ENCODE measurements around the gene AATF. TPM values are rescaled to one million over a fixed set of nuclear protein-coding genes. Genes with fewer than 3 reads are reported as not detected.
A peak's percentile ranks its signal among the peaks of the same experiment; 100 is the strongest.

The AATF gene
- total and polyA plus RNA-seq, 2 experiments from 2014 or later: 35.6 to 48.1 TPM

DNA sequence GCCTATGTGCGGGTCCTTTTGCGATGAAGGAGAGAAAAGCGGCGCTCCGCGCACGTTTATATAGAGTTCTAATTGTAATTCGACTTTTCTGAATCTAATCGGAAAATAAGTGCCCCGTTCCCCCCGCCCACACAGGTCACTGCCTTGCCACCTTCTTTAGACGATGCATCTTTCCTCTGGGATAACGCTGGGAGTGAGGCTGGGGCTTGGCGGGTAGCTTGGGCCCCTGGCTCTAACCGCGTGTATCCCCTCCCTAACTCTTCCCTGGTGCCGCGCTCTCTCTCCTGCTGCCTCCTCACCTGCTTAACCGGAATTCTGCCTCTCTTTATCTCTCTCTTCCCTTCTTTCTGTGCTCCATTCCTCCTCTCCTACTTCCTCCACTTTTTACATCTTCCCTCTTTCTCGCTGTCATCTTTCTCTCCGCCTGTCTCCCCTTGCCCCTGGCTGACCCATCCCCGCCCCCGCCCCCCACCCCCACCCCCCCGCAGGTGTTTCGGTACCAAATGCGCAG, 8.9 kb upstream of the AATF start:
- no peaks in the 10 kb centered on the region for H4K20me1 ChIP-seq (ENCODE audit: insufficient read depth)
- H3K4me1 ChIP-seq (ENCODE audit: insufficient read depth): no peaks in the 10 kb centered on the region
- no peak overlapping the region for H3K9ac ChIP-seq
- DNase-seq: no peak
- in situ Hi-C loops (cut with MboI): no loop called here
- H3K36me3 ChIP-seq (ENCODE audit: low read depth): no peaks in the 10 kb centered on the region
- TF ChIP-seq EZH2phosphoT487 (IDR thresholded peaks at IDR 0.05; ENCODE audit: insufficient read depth, low read depth): no peak
- TF ChIP-seq EZH2 (IDR thresholded peaks at IDR 0.05; ENCODE audit: insufficient read depth, poor library complexity, severe bottlenecking): no peak
- H3K27me3 ChIP-seq (replicated peaks; ENCODE audit: insufficient read depth): peaks cover 96% of the 10 kb centered on the region
- no peaks in the 10 kb centered on the region for H3K9me2 ChIP-seq (ENCODE audit: insufficient read depth)
- 4 to 5% methylated on average over 26 of the region's 26 CpGs for WGBS, 2 experiments (ENCODE audit: low coverage in 1 of 2, low lambda C conversion rate in 2 of 2, missing lambda C conversion rate in 2 of 2)
- no peaks in the 10 kb centered on the region for H3K9me3 ChIP-seq (ENCODE audit: low read depth)
- H3K4me3 ChIP-seq: no peak overlapping the region
- H3F3A ChIP-seq (ENCODE audit: insufficient read depth): no peaks in the 10 kb centered on the region
- H3K27ac ChIP-seq: no peak overlapping the region
- no peaks in the 10 kb centered on the region for H3K79me2 ChIP-seq (ENCODE audit: insufficient read depth)
- H2AFZ ChIP-seq: no peak overlapping the region
- no peak overlapping the region for H3K4me2 ChIP-seq (ENCODE audit: unreplicated experiment)

DNA sequence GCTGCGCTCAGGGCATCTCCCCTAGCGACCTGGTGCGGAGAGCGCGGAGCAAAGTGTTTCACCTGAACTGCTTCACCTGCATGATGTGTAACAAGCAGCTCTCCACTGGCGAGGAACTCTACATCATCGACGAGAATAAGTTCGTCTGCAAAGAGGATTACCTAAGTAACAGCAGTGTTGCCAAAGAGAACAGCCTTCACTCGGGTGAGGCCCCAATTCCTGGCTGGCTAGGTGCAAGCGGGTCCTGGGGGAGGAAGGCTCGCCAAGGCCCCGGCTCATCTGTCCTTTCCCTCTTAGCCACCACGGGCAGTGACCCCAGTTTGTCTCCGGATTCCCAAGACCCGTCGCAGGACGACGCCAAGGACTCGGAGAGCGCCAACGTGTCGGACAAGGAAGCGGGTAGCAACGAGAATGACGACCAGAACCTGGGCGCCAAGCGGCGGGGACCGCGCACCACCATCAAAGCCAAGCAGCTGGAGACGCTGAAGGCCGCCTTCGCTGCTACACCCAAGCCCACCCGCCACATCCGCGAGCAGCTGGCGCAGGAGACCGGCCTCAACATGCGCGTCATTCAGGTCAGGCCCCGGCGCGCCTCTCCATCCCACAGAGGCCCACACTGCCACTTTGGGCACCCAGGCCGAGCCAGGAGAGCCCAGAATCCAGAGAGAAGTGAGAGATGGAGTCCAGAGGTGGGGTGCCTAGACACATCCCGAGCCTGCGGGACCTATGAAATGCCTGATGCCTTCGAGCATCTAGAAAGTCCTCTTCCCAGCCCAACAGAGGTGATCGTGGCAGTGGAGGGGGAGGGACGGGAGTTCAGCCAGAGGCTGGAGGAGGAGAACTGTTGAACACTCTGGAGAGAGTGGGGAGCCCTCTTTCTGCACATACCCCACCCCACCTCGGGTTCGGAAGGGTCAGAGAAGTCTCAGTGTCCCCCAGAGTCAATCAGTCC, 8.2 kb upstream of the AATF start:
- Histone ChIP-seq H3K4me3 (no peak overlapping the region), H3K4me1 (ENCODE audit: insufficient read depth) (no peaks in the 10 kb centered on the region), H3K27me3 (replicated peaks; ENCODE audit: insufficient read depth) (peaks cover 96% of the 10 kb centered on the region), H3K27ac (no peak overlapping the region), H3K4me2 (ENCODE audit: unreplicated experiment) (no peak overlapping the region), H4K20me1 (ENCODE audit: insufficient read depth) (no peaks in the 10 kb centered on the region), H3K36me3 (ENCODE audit: low read depth) (no peaks in the 10 kb centered on the region), H3K9me3 (ENCODE audit: low read depth) (no peaks in the 10 kb centered on the region), H2AFZ (no peak overlapping the region), H3K9ac (no peak overlapping the region), H3F3A (ENCODE audit: insufficient read depth) (no peaks in the 10 kb centered on the region), H3K9me2 (ENCODE audit: insufficient read depth) (no peaks in the 10 kb centered on the region), H3K79me2 (ENCODE audit: insufficient read depth) (no peaks in the 10 kb centered on the region)
- in situ Hi-C loops (cut with MboI): no loop called here
- DNase-seq: no peak
- TF ChIP-seq EZH2 (IDR thresholded peaks at IDR 0.05; ENCODE audit: insufficient read depth, poor library complexity, severe bottlenecking): peak; percentile 43
- TF ChIP-seq EZH2phosphoT487 (IDR thresholded peaks at IDR 0.05; ENCODE audit: insufficient read depth, low read depth): 0 out of 2 replicates have a peak, but pooled peaks have one; percentile 13
- WGBS, 2 experiments (ENCODE audit: low coverage in 1 of 2, low lambda C conversion rate in 2 of 2, missing lambda C conversion rate in 2 of 2): 5 to 7% methylated on average over 41 to 48 of the region's 52 CpGs

DNA sequence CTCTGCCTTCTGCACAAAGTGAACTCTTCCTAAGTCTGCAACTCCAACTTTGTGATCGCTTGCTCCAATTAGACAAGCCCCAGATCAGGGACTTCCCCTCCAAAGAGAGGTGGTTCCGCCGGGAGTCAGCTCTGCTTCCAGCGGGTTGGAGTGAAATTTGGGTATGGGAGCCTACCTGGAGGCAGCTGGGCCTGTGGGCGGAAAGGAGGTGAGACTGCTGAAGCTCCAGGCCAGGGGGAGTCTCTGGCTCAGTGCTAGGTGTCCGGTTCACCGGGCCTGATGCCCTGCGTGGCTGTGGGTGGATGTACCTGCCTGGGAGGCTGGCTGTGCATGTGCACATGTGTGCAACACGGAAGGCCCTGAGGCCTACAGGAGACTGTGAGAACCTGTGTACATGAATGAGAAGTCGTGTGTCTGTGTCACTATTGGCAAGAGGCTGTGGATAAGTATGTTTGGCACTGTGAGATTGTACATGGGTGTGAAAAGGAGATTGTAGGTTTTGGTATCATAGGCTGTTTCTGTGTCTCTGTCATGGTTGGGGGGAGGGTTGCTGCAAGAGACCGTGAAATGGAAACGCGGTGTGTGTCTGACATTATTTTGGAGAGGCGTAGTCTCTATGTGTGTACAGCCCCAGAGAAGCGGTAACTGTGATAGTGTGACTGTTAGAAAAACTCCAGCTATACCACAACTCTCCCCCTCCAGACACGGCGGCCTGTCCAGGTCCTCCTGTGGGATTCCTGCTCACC, 7.3 kb upstream of the AATF start:
- H3K9me2 ChIP-seq (ENCODE audit: insufficient read depth): no peaks in the 10 kb centered on the region
- H3K27ac ChIP-seq: no peak overlapping the region
- peaks cover 96% of the 10 kb centered on the region for H3K27me3 ChIP-seq (replicated peaks; ENCODE audit: insufficient read depth)
- no peak overlapping the region for H3K4me3 ChIP-seq
- DNase-seq: no peak
- H3F3A ChIP-seq (ENCODE audit: insufficient read depth): no peaks in the 10 kb centered on the region
- no peaks in the 10 kb centered on the region for H4K20me1 ChIP-seq (ENCODE audit: insufficient read depth)
- peak; percentile 72 for TF ChIP-seq EZH2 (IDR thresholded peaks at IDR 0.05; ENCODE audit: insufficient read depth, poor library complexity, severe bottlenecking)
- no peak for TF ChIP-seq EZH2phosphoT487 (IDR thresholded peaks at IDR 0.05; ENCODE audit: insufficient read depth, low read depth)
- H3K79me2 ChIP-seq (ENCODE audit: insufficient read depth): no peaks in the 10 kb centered on the region
- H3K9me3 ChIP-seq (ENCODE audit: low read depth): no peaks in the 10 kb centered on the region
- H3K4me2 ChIP-seq (ENCODE audit: unreplicated experiment): no peak overlapping the region
- H3K9ac ChIP-seq: no peak overlapping the region
- H3K36me3 ChIP-seq (ENCODE audit: low read depth): no peaks in the 10 kb centered on the region
- in situ Hi-C loops (cut with MboI): no loop called here
- H3K4me1 ChIP-seq (ENCODE audit: insufficient read depth): no peaks in the 10 kb centered on the region
- H2AFZ ChIP-seq: no peak overlapping the region
- 11 to 14% methylated on average over 17 of the region's 17 CpGs for WGBS, 2 experiments (ENCODE audit: low coverage in 1 of 2, low lambda C conversion rate in 2 of 2, missing lambda C conversion rate in 2 of 2)

DNA sequence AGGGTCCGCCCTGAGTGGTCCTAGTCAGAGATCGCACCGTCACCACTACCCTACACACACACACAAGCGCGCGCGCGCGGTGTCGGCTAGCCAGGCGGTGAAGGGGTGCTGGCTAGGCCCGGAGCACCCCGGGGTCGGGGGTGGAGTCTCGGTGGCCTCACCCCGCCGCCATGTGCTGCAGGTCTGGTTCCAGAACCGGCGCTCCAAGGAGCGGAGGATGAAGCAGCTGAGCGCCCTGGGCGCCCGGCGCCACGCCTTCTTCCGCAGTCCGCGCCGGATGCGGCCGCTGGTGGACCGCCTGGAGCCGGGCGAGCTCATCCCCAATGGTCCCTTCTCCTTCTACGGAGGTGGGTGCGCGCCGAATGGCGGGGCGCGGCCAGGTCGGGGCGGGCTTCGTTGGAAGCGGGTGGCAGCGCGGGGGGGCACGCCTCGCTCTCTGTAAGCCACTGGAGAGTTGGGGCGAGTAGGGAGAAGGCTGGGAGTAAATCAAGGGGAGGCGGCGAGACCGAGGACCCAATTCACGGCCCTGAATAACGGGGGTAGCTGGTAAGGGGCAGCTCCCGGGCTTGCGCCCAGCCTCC, 6.6 kb upstream of the AATF start:
- no peak overlapping the region for H3K27ac ChIP-seq
- no peaks in the 10 kb centered on the region for H3K9me3 ChIP-seq (ENCODE audit: low read depth)
- no peak for DNase-seq
- no peak overlapping the region for H3K4me3 ChIP-seq
- H3K9ac ChIP-seq: no peak overlapping the region
- no peaks in the 10 kb centered on the region for H3K79me2 ChIP-seq (ENCODE audit: insufficient read depth)
- no peaks in the 10 kb centered on the region for H3K36me3 ChIP-seq (ENCODE audit: low read depth)
- H3K4me2 ChIP-seq (ENCODE audit: unreplicated experiment): no peak overlapping the region
- H3K27me3 ChIP-seq (replicated peaks; ENCODE audit: insufficient read depth): peaks cover 96% of the 10 kb centered on the region
- in situ Hi-C loops (cut with MboI): no loop called here
- no peaks in the 10 kb centered on the region for H3F3A ChIP-seq (ENCODE audit: insufficient read depth)
- no peak overlapping the region for H2AFZ ChIP-seq
- H3K4me1 ChIP-seq (ENCODE audit: insufficient read depth): no peaks in the 10 kb centered on the region
- H3K9me2 ChIP-seq (ENCODE audit: insufficient read depth): no peaks in the 10 kb centered on the region
- TF ChIP-seq EZH2 (IDR thresholded peaks at IDR 0.05; ENCODE audit: insufficient read depth, poor library complexity, severe bottlenecking): no peak
- TF ChIP-seq EZH2phosphoT487 (IDR thresholded peaks at IDR 0.05; ENCODE audit: insufficient read depth, low read depth): 0 out of 2 replicates have a peak, but pooled peaks have one; percentile 23
- no peaks in the 10 kb centered on the region for H4K20me1 ChIP-seq (ENCODE audit: insufficient read depth)
- WGBS, 2 experiments (ENCODE audit: low coverage in 1 of 2, low lambda C conversion rate in 2 of 2, missing lambda C conversion rate in 2 of 2): 5 to 6% methylated on average over 40 to 56 of the region's 57 CpGs
